Measurements from ENCODE around the gene POU2F2.

The POU2F2 gene

GRCh38 chr19:42132030-42132628 is at the start of gene POU2F2:
Gene POU2F2 (minus strand): TSS chr19:42132446. CDS start chr19:42132411, 35 bp downstream.
- Mint-ChIP-seq H3K9me3 (no peaks in the 10 kb centered on the region), H3K4me1 (peaks cover 77% of the 10 kb centered on the region), H3K27me3 (no peaks in the 10 kb centered on the region), H3K27ac (peak within 1 kb of the TSS; percentile 88 to 92), H3K4me3 (peak within 1 kb of the TSS; percentile 77 to 89)
- ATAC-seq (peak; percentile 87), DNase-seq (peak; percentile 80 to 85)

GRCh38 chr19:42178791-42179674 is 46.8 kb upstream of the POU2F2 start:
- H3K4me1 Mint-ChIP-seq: peaks cover 21% of the 10 kb centered on the region
- peaks cover 22% of the 10 kb centered on the region for H3K27me3 Mint-ChIP-seq
- no peak overlapping the region for H3K27ac Mint-ChIP-seq
- ATAC-seq: peak; percentile 32
- H3K4me3 Mint-ChIP-seq: no peak overlapping the region
- DNase-seq: peak in 1 of 2 donors; percentile 34
- H3K9me3 Mint-ChIP-seq: no peaks in the 10 kb centered on the region

GRCh38 chr19:42177686-42178019 is 45.4 kb upstream of the POU2F2 start:
- DNase-seq (no peak), ATAC-seq (no peak)
- peaks cover 17% of the 10 kb centered on the region for H3K4me1 Mint-ChIP-seq
- H3K27ac Mint-ChIP-seq: no peak overlapping the region
- H3K27me3 Mint-ChIP-seq: peaks cover 22% of the 10 kb centered on the region
- H3K4me3 Mint-ChIP-seq: no peak overlapping the region
- no peaks in the 10 kb centered on the region for H3K9me3 Mint-ChIP-seq

GRCh38 chr19:42176990-42177685 is 44.9 kb upstream of the POU2F2 start:
- Mint-ChIP-seq H3K27ac (no peak overlapping the region), H3K9me3 (no peaks in the 10 kb centered on the region), H3K4me1 (peaks cover 17% of the 10 kb centered on the region), H3K27me3 (peaks cover 22% of the 10 kb centered on the region), H3K4me3 (no peak overlapping the region)
- ATAC-seq: peak; percentile 94
- DNase-seq: peak; percentile 75 to 77

GRCh38 chr19:42176649-42176989 is 44.4 kb upstream of the POU2F2 start:
- Mint-ChIP-seq H3K27me3 (peaks cover 22% of the 10 kb centered on the region), H3K27ac (no peak overlapping the region), H3K4me3 (peak overlapping the region; percentile 84 to 87), H3K9me3 (no peaks in the 10 kb centered on the region), H3K4me1 (peaks cover 17% of the 10 kb centered on the region)
- DNase-seq: no peak
- peak; percentile 65 for ATAC-seq

GRCh38 chr19:42175952-42176648 is 43.9 kb upstream of the POU2F2 start:
- H3K4me3 Mint-ChIP-seq: peak overlapping the region; percentile 84 to 87
- no peak overlapping the region for H3K27ac Mint-ChIP-seq

GRCh38 chr19:42174958-42175734 is 42.9 kb upstream of the POU2F2 start:
- Mint-ChIP-seq H3K27ac (peak overlapping the region in 1 of 2 donors; percentile 38), H3K4me3 (peak overlapping the region; percentile 84 to 87)

More at GRCh38 chr19:42175952-42176648, 43.9 kb upstream of the POU2F2 start:
- no peaks in the 10 kb centered on the region for H3K9me3 Mint-ChIP-seq
- peak; percentile 33 for ATAC-seq
- H3K27me3 Mint-ChIP-seq: peaks cover 22% of the 10 kb centered on the region
- H3K4me1 Mint-ChIP-seq: peaks cover 17% of the 10 kb centered on the region
- peak in 1 of 2 donors; percentile 24 for DNase-seq

GRCh38 chr19:42174188-42174587 is 41.9 kb upstream of the POU2F2 start:
- ATAC-seq: no peak
- Mint-ChIP-seq H3K27me3 (peaks cover 22% of the 10 kb centered on the region), H3K9me3 (no peaks in the 10 kb centered on the region)

More at GRCh38 chr19:42174958-42175734, 42.9 kb upstream of the POU2F2 start:
- DNase-seq (no peak), ATAC-seq (no peak)
- H3K27me3 Mint-ChIP-seq: peaks cover 22% of the 10 kb centered on the region
- no peaks in the 10 kb centered on the region for H3K9me3 Mint-ChIP-seq
- H3K4me1 Mint-ChIP-seq: peaks cover 17% of the 10 kb centered on the region

GRCh38 chr19:42173695-42174094 is 41.4 kb upstream of the POU2F2 start:
- H3K27ac Mint-ChIP-seq: no peak overlapping the region
- peaks cover 17% of the 10 kb centered on the region for H3K4me1 Mint-ChIP-seq
- H3K4me3 Mint-ChIP-seq: no peak overlapping the region
- H3K27me3 Mint-ChIP-seq: peaks cover 22% of the 10 kb centered on the region
- H3K9me3 Mint-ChIP-seq: no peaks in the 10 kb centered on the region
- no peak for ATAC-seq
- no peak for DNase-seq

More at GRCh38 chr19:42174188-42174587, 41.9 kb upstream of the POU2F2 start:
- H3K27ac Mint-ChIP-seq: no peak overlapping the region
- peaks cover 17% of the 10 kb centered on the region for H3K4me1 Mint-ChIP-seq
- DNase-seq: no peak
- H3K4me3 Mint-ChIP-seq: no peak overlapping the region

- H3K27me3 Mint-ChIP-seq: peaks cover 22% of the 10 kb centered on the region
- peaks cover 17% of the 10 kb centered on the region for H3K4me1 Mint-ChIP-seq
- H3K27ac Mint-ChIP-seq: no peak overlapping the region
- DNase-seq (no peak), ATAC-seq (no peak)
- no peak overlapping the region for H3K4me3 Mint-ChIP-seq
- H3K9me3 Mint-ChIP-seq: no peaks in the 10 kb centered on the region
These were observed 40.0 kb upstream of the POU2F2 start for GRCh38 chr19:42172261-42172660.

- Mint-ChIP-seq H3K4me3 (no peak overlapping the region), H3K27me3 (peaks cover 13% of the 10 kb centered on the region), H3K27ac (no peak overlapping the region), H3K9me3 (no peaks in the 10 kb centered on the region), H3K4me1 (peaks cover 9% of the 10 kb centered on the region)
- ATAC-seq: no peak
- no peak for DNase-seq
These were observed 38.5 kb upstream of the POU2F2 start for GRCh38 chr19:42170715-42171114.

- ATAC-seq (no peak), DNase-seq (no peak)
- Mint-ChIP-seq H3K4me1 (peaks cover 5% of the 10 kb centered on the region), H3K9me3 (no peaks in the 10 kb centered on the region), H3K27ac (no peak overlapping the region), H3K27me3 (peaks cover 3% of the 10 kb centered on the region), H3K4me3 (no peak overlapping the region)
These were observed 37.5 kb upstream of the POU2F2 start for GRCh38 chr19:42169486-42170413.

GRCh38 chr19:42168206-42168605 is 36.0 kb upstream of the POU2F2 start:
- H3K4me3 Mint-ChIP-seq: no peak overlapping the region
- ATAC-seq: no peak
- no peaks in the 10 kb centered on the region for H3K27me3 Mint-ChIP-seq
- no peak for DNase-seq
- peak overlapping the region in 1 of 2 donors; percentile 51 for H3K27ac Mint-ChIP-seq
- H3K9me3 Mint-ChIP-seq: no peaks in the 10 kb centered on the region
- H3K4me1 Mint-ChIP-seq: peaks cover 5% of the 10 kb centered on the region

GRCh38 chr19:42166316-42166715 is 34.1 kb upstream of the POU2F2 start:
- ATAC-seq: no peak
- no peak for DNase-seq
- peaks cover 5% of the 10 kb centered on the region for H3K4me1 Mint-ChIP-seq
- H3K27me3 Mint-ChIP-seq: no peaks in the 10 kb centered on the region
- H3K27ac Mint-ChIP-seq: peak overlapping the region in 1 of 2 donors; percentile 50
- H3K9me3 Mint-ChIP-seq: no peaks in the 10 kb centered on the region
- no peak overlapping the region for H3K4me3 Mint-ChIP-seq

All from stimulated activated naive CD8-positive, alpha-beta T cell treated with anti-CD3 and anti-CD28 coated beads, Interleukin-15, amount 100 ng/mL, for 72 hours (primary cell).